Gastrocnemius medialis (tissue), 4 donors: ENCODE data around the gene BIRC7. TPM values are rescaled to one million over a fixed set of nuclear protein-coding genes. Genes with fewer than 3 reads are reported as not detected.

Experiments
- ATAC-seq, 2 donors: fragments of 150-250 bp; one replicate each; pipeline ENCODE4 v1.9.1; 2016
- DNase-seq, 2 donors: peaks; one replicate each; pipeline ENCODE4 v3.0.0-alpha.2; 2019
- H3K27ac ChIP-seq, 4 donors: fragments of 200-600 bp; sonication (generic); 1 replicate in 1 of 4; 2 replicates in 3 of 4; pipeline ENCODE4 v1.5.1; 2016 to 2018; ENCODE audit warnings: mild to moderate bottlenecking in 2 of 4, moderate library complexity in 1 of 4
- H3K27me3 ChIP-seq, 3 donors: fragments of 200-600 bp; sonication (generic) in 2 of 3; 1 replicate in 1 of 3; 2 replicates in 2 of 3; pipeline versions ENCODE4 v1.5.1 to v1.6.0; 2016 to 2019; ENCODE audit warnings: mild to moderate bottlenecking in 1 of 3, moderate library complexity in 1 of 3
- H3K36me3 ChIP-seq, 2 donors: fragments of 200-600 bp; sonication (generic) in 1 of 2; one replicate each; pipeline ENCODE4 v1.5.1; 2017 to 2018
- H3K4me1 ChIP-seq, 2 donors: fragments of 200-600 bp; sonication (generic) in 1 of 2; one replicate each; pipeline ENCODE4 v1.5.1; 2016 to 2017; ENCODE audit warnings: mild to moderate bottlenecking in 2 of 2
- H3K4me3 ChIP-seq, 4 donors: fragments of 200-600 bp; sonication (generic) in 3 of 4; 1 replicate in 1 of 4; 2 replicates in 3 of 4; pipeline ENCODE4 v1.5.1; 2016 to 2019; ENCODE audit warnings: mild to moderate bottlenecking in 2 of 4
- H3K9me3 ChIP-seq, 3 donors: fragments of 200-600 bp; sonication (generic) in 2 of 3; 1 replicate in 1 of 3; 2 replicates in 2 of 3; pipeline ENCODE4 v1.5.1; 2016 to 2019
- POLR2A ChIP-seq, 2 donors: fragments of 450-650 bp; IDR thresholded peaks; one replicate each; pipeline ENCODE4 v1.6.1; 2017; ENCODE audit warnings: antibody characterized with exemption in 2 of 2, mild to moderate bottlenecking in 2 of 2, moderate library complexity in 2 of 2
- in situ Hi-C, 4 donors: fragments of 200-750 bp; cut with MboI; loops; one replicate each; pipeline versions ENCODE4 v1.15.0 to v1.8.0; 2017; ENCODE audit warnings: low sequenced_read_pairs in 4 of 4
- intact Hi-C: fragments of 100-400 bp; cut with DNase I; formaldehyde crosslinking; loops from one replicate; pipeline ENCODE4 v1.15.1; 2023; ENCODE audit warnings: low total_unique reads
- total RNA-seq, 4 donors: library from RNA; depleted of rRNA; stranded (reverse); fragments of >200 nt; gene quantifications; one replicate each; pipeline versions ENCODE4 v1.1.0 to v1.2.3, GENCODE V29; 2016
- TF ChIP-seq, protein P1 (sequence below), 5 experiments: fragments of 450-650 bp in 3 of 5; fragments of 200-600 bp in 2 of 5; sonication (generic) in 2 of 5; IDR thresholded peaks in 4 of 5; conservative IDR thresholded peaks in 1 of 5; 1 replicate in 4 of 5; 2 replicates in 1 of 5; pipeline ENCODE4 v1.5.1; 2016 to 2019; ENCODE audit warnings: antibody characterized with exemption in 5 of 5, mild to moderate bottlenecking in 3 of 5, moderate library complexity in 3 of 5

BIRC7 gene
- total RNA-seq, 4 donors from 2014 or later: not detected

- TF ChIP-seq, protein P1, sequence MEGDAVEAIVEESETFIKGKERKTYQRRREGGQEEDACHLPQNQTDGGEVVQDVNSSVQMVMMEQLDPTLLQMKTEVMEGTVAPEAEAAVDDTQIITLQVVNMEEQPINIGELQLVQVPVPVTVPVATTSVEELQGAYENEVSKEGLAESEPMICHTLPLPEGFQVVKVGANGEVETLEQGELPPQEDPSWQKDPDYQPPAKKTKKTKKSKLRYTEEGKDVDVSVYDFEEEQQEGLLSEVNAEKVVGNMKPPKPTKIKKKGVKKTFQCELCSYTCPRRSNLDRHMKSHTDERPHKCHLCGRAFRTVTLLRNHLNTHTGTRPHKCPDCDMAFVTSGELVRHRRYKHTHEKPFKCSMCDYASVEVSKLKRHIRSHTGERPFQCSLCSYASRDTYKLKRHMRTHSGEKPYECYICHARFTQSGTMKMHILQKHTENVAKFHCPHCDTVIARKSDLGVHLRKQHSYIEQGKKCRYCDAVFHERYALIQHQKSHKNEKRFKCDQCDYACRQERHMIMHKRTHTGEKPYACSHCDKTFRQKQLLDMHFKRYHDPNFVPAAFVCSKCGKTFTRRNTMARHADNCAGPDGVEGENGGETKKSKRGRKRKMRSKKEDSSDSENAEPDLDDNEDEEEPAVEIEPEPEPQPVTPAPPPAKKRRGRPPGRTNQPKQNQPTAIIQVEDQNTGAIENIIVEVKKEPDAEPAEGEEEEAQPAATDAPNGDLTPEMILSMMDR (IDR thresholded peaks at IDR 0.05 in 4 of 5, conservative IDR thresholded peaks at IDR 0.05 in 1 of 5): peak in 3 of 5 experiments; percentile 19 to 37 (median 22)
- TF ChIP-seq POLR2A (IDR thresholded peaks at IDR 0.05): no peak
- Histone ChIP-seq H3K4me1 (no peaks in the 10 kb centered on the region), H3K27ac (no peak overlapping the region), H3K9me3 (no peaks in the 10 kb centered on the region), H3K4me3 (no peak overlapping the region), H3K27me3 (peaks cover 24 to 37% (median 27%) of the 10 kb centered on the region in 3 donors), H3K36me3 (no peaks in the 10 kb centered on the region)
- in situ Hi-C loops: no loop called here
- ATAC-seq (no peak), DNase-seq (peak in 1 of 2 donors; percentile 24)
- intact Hi-C loops: no loop called here
These were observed 4.9 kb upstream of the BIRC7 start for GRCh38 chr20:63230800-63231268.

- Histone ChIP-seq H3K4me1 (no peaks in the 10 kb centered on the region), H3K9me3 (no peaks in the 10 kb centered on the region), H3K4me3 (no peak overlapping the region), H3K36me3 (no peaks in the 10 kb centered on the region), H3K27me3 (peaks cover 28 to 37% (median 36%) of the 10 kb centered on the region in 3 donors), H3K27ac (no peak overlapping the region)
- in situ Hi-C loops: no loop called here
- no peak for DNase-seq
- intact Hi-C loops: no loop called here
- TF ChIP-seq, protein P1 (IDR thresholded peaks at IDR 0.05 in 4 of 5, conservative IDR thresholded peaks at IDR 0.05 in 1 of 5): no peak
- TF ChIP-seq POLR2A (IDR thresholded peaks at IDR 0.05): no peak
- no peak for ATAC-seq
These were observed 3.3 kb upstream of the BIRC7 start for GRCh38 chr20:63232235-63233060.

- Histone ChIP-seq H3K9me3 (no peaks in the 10 kb centered on the region), H3K4me1 (no peaks in the 10 kb centered on the region), H3K36me3 (no peaks in the 10 kb centered on the region), H3K27me3 (peaks cover 28 to 42% (median 37%) of the 10 kb centered on the region in 3 donors), H3K27ac (no peak overlapping the region), H3K4me3 (no peak overlapping the region)
- in situ Hi-C loops (no loop called here), intact Hi-C loops (no loop called here)
- DNase-seq (no peak), ATAC-seq (no peak)
- no peak for TF ChIP-seq POLR2A (IDR thresholded peaks at IDR 0.05)
- TF ChIP-seq, protein P1 (IDR thresholded peaks at IDR 0.05 in 4 of 5, conservative IDR thresholded peaks at IDR 0.05 in 1 of 5): no peak
These were observed 2.7 kb upstream of the BIRC7 start for GRCh38 chr20:63233061-63233344.

DNA sequence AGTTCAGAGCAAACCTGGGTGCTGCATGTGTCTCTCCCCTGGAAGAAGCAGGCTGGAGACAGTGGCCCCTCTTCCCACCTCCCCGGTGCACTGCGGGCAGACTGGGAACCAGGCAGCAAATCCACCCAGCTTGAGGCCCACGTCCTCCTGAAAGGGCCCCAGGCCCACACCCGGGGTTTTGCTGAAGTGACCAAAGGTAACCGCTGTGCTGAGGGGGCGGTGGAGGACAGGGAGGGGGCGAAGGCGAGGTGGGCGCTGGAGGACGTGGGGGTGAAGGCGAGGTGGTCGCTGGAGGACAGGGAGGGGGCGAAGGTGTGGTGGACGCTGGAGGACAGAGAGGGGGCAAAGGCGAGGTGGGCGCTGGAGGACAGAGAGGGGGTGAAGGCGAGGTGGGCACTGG, 1.8 kb upstream of the BIRC7 start:
- Histone ChIP-seq H3K9me3 (no peaks in the 10 kb centered on the region), H3K4me1 (no peaks in the 10 kb centered on the region), H3K27ac (no peak overlapping the region), H3K4me3 (no peak overlapping the region), H3K36me3 (no peaks in the 10 kb centered on the region), H3K27me3 (peaks cover 28 to 44% (median 31%) of the 10 kb centered on the region in 3 donors)
- DNase-seq (no peak), ATAC-seq (no peak)
- TF ChIP-seq POLR2A (IDR thresholded peaks at IDR 0.05): no peak
- TF ChIP-seq, protein P1 (IDR thresholded peaks at IDR 0.05 in 4 of 5, conservative IDR thresholded peaks at IDR 0.05 in 1 of 5): no peak
- in situ Hi-C loops: no loop called here
- intact Hi-C loops: no loop called here
